Measurements from ENCODE around the gene GGN.

GRCh38 chr19:38374332-38375097 is 13.3 kb downstream of the GGN start, which contains the start of gene PSMD8:
- TF ChIP-seq CTCF (conservative IDR thresholded peaks at IDR 0.05; ENCODE audit: low read depth, low read length) (peak; percentile 27; the same call in 1 of the 2 replicates), EZH2 (IDR thresholded peaks at IDR 0.05; ENCODE audit: low read length, unreplicated experiment) (no peak), EZH2phosphoT487 (IDR thresholded peaks at IDR 0.05; ENCODE audit: borderline replicate concordance, low read length) (no peak)

Data from PC-3 (cell line).